Breast epithelium (tissue), 4 donors: Measurements from ENCODE around the gene CADPS2. TPM values are rescaled to one million over a fixed set of nuclear protein-coding genes. Genes with fewer than 3 reads are reported as not detected.

ENCODE experiments used
- DNase-seq, 2 donors: peaks; one replicate each; pipeline ENCODE4 v3.0.0-alpha.2; 2019; ENCODE audit warnings: low spot score in 2 of 2
- H3K27ac ChIP-seq, 2 donors: fragments of 200-600 bp; sonication (generic) in 1 of 2; one replicate each; pipeline ENCODE4 v1.5.1; 2016 to 2019; ENCODE audit warnings: mild to moderate bottlenecking in 1 of 2
- H3K27me3 ChIP-seq, 2 donors: fragments of 200-600 bp; sonication (generic) in 1 of 2; one replicate each; pipeline versions ENCODE4 v1.5.1 to v1.6.0; 2017 to 2019; ENCODE audit warnings: control low read depth in 1 of 2, mild to moderate bottlenecking in 1 of 2
- H3K36me3 ChIP-seq: fragments of 200-600 bp; one replicate; pipeline ENCODE4 v1.5.1; 2019
- H3K4me1 ChIP-seq, 2 donors: fragments of 200-600 bp; sonication (generic); one replicate each; pipeline ENCODE4 v1.5.1; 2016 to 2019; ENCODE audit warnings: control low read depth in 1 of 2
- H3K4me3 ChIP-seq, 3 donors: fragments of 200-600 bp; sonication (generic); 1 replicate in 2 of 3; 2 replicates in 1 of 3; pipeline ENCODE4 v1.5.1; 2016 to 2019; ENCODE audit warnings: mild to moderate bottlenecking in 3 of 3, moderate library complexity in 2 of 3
- H3K9me3 ChIP-seq, 2 donors: fragments of 200-600 bp; sonication (generic) in 1 of 2; one replicate each; pipeline ENCODE4 v1.5.1; 2016 to 2019; ENCODE audit warnings: control low read depth in 1 of 2
- POLR2A ChIP-seq: fragments of 450-650 bp; IDR thresholded peaks from one replicate; pipeline ENCODE4 v1.6.1; 2016; ENCODE audit warnings: antibody characterized with exemption, mild to moderate bottlenecking, moderate library complexity
- POLR2AphosphoS5 ChIP-seq, 3 donors: sonication (generic); formaldehyde crosslinking; IDR thresholded peaks; one replicate each; pipeline ENCODE4 v1.6.1; 2017; ENCODE audit warnings: antibody characterized with exemption in 3 of 3
- intact Hi-C: fragments of 100-400 bp; cut with DNase I; formaldehyde crosslinking; loops from one replicate; pipeline ENCODE4 v1.15.1; 2023; ENCODE audit warnings: low total_unique reads
- total RNA-seq, 3 donors: library from RNA; depleted of rRNA; stranded (reverse); fragments of >200 nt; gene quantifications; one replicate each; pipeline ENCODE4 v1.1.0, GENCODE V29; 2016
- TF ChIP-seq, protein P1 (sequence below), 3 donors: fragments of 450-650 bp; IDR thresholded peaks; one replicate each; pipeline ENCODE4 v1.5.1; 2016 to 2017; ENCODE audit warnings: antibody characterized with exemption in 3 of 3, mild to moderate bottlenecking in 3 of 3, moderate library complexity in 3 of 3

The CADPS2 gene
- total RNA-seq, 3 donors from 2014 or later = 12.3 to 67.5 (median 66.5) TPM

DNA sequence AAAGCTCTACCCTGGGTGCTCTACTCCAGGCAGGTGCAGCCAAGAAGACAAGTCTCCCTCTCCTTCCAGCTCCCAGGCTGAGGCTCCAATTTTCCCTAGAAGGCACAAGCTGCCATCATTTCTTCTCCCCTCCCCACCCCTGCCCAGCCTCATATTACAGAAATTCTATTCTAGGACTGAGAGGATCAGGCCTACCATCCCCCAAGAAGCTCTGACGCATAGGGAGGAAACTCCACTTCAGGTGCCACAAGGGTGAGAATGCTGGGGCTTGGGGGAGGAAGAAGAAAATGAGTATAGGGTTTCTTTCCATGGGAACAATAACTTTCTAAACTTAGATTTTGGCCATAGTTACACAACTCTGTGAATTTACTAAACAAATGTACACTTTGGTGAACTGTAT, 617.0 kb downstream of the CADPS2 start:
- Histone ChIP-seq H3K27ac (no peak overlapping the region), H3K4me1 (no peaks in the 10 kb centered on the region), H3K4me3 (no peak overlapping the region), H3K9me3 (no peaks in the 10 kb centered on the region), H3K27me3 (no peaks in the 10 kb centered on the region), H3K36me3 (no peaks in the 10 kb centered on the region)
- DNase-seq = no peak
- intact Hi-C loops = no loop called here
- TF ChIP-seq POLR2A = no peak
- TF ChIP-seq, protein P1, sequence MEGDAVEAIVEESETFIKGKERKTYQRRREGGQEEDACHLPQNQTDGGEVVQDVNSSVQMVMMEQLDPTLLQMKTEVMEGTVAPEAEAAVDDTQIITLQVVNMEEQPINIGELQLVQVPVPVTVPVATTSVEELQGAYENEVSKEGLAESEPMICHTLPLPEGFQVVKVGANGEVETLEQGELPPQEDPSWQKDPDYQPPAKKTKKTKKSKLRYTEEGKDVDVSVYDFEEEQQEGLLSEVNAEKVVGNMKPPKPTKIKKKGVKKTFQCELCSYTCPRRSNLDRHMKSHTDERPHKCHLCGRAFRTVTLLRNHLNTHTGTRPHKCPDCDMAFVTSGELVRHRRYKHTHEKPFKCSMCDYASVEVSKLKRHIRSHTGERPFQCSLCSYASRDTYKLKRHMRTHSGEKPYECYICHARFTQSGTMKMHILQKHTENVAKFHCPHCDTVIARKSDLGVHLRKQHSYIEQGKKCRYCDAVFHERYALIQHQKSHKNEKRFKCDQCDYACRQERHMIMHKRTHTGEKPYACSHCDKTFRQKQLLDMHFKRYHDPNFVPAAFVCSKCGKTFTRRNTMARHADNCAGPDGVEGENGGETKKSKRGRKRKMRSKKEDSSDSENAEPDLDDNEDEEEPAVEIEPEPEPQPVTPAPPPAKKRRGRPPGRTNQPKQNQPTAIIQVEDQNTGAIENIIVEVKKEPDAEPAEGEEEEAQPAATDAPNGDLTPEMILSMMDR (IDR thresholded peaks at IDR 0.05) = no peak
- TF ChIP-seq POLR2AphosphoS5 (IDR thresholded peaks at IDR 0.05) = no peak

Other genes with a start within 250 kb of the CADPS2 start
- gene RNF133, start 187.3 kb downstream of the CADPS2 start, total RNA-seq = 1 to 10 TPM in 2 of 3 donors, under 1 TPM in 1; 0.80 to 8.2 (median 5.6) TPM
- 10 to 100 TPM in 2 of 3 donors, 1 to 10 TPM in 1; 1.3 to 11.8 (median 10.7) TPM for gene RNF148, start 183.5 kb downstream of the CADPS2 start, total RNA-seq
- gene TAS2R16, start 109.2 kb upstream of the CADPS2 start, total RNA-seq = not detected